Measurements from ENCODE around the gene RPRD1B. TPM values are rescaled to one million over a fixed set of nuclear protein-coding genes. Genes with fewer than 3 reads are reported as not detected.

RPRD1B gene
- total and polyA plus RNA-seq, 2 of the 13 experiments (the other 11 are each of a cell fraction or from before 2014, with no cell fraction given) = 31.1 to 41.5 TPM

DNA sequence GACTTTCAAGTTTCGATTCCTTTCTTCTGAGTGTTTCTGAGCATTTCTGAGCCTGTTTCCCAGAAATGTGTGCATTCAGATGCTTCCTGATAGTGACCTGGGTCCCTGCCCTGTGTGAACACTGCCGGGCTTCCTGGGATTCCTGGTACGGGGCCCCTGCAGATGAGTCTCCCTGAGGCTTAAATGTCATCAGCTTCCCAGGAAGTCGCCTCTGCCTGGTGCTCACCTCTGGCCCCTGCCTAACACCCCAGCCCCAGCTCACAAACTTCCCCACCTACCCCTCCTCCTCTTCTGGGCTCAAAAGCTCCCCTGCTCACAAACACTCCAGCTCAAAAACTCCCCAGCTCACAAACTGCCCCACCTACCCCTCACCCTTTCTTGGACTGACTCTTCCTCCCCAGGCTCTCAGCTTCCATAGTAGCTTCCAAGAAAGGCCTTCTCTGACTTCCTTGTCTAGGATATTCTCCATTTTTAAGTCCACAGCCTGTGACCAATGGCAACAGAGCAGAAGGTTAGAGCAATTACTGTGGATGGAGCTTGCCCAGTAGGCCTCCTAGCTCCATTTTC lies 89.6 kb downstream of the RPRD1B start (continued):
- TF ChIP-seq, protein P1, sequence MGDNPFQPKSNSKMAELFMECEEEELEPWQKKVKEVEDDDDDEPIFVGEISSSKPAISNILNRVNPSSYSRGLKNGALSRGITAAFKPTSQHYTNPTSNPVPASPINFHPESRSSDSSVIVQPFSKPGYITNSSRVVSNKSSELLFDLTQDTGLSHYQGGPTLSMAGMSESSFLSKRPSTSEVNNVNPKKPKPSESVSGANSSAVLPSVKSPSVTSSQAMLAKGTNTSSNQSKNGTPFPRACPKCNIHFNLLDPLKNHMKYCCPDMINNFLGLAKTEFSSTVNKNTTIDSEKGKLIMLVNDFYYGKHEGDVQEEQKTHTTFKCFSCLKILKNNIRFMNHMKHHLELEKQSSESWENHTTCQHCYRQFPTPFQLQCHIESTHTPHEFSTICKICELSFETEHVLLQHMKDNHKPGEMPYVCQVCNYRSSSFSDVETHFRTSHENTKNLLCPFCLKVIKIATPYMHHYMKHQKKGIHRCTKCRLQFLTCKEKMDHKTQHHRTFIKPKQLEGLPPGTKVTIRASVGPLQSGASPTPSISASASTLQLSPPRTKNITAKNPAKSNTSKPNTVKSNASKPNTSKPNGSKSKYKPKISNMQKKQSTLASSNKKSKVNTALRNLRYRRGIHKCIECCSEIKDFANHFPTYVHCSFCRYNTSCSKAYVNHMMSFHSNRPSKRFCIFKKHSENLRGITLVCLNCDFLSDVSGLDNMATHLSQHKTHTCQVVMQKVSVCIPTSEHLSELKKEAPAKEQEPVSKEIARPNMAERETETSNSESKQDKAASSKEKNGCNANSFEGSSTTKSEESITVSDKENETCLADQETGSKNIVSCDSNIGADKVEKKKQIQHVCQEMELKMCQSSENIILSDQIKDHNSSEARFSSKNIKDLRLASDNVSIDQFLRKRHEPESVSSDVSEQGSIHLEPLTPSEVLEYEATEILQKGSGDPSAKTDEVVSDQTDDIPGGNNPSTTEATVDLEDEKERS (CRISPR knock-in tag; IDR thresholded peaks at IDR 0.05) = 0 out of 2 replicates have a peak, but pooled peaks have one; percentile 60
- TF ChIP-seq FOXK1 (CRISPR knock-in tag; IDR thresholded peaks at IDR 0.05; ENCODE audit: borderline replicate concordance, low read depth) (peak; percentile 41; the same call in 1 of the 2 replicates), PATZ1 (CRISPR knock-in tag; IDR thresholded peaks at IDR 0.05) (peak; percentile 63), ZBTB25 (CRISPR knock-in tag; IDR thresholded peaks at IDR 0.05) (0 out of 2 replicates have a peak, but pooled peaks have one; percentile 46), KAT7 (CRISPR knock-in tag; IDR thresholded peaks at IDR 0.05; ENCODE audit: borderline replicate concordance) (0 out of 2 replicates have a peak, but pooled peaks have one; percentile 36), ZNF446 (CRISPR knock-in tag; IDR thresholded peaks at IDR 0.05) (no peak), JARID2 (CRISPR knock-in tag; IDR thresholded peaks at IDR 0.05; ENCODE audit: insufficient replicate concordance) (peak; percentile 60), ZKSCAN5 (CRISPR knock-in tag; IDR thresholded peaks at IDR 0.05) (no peak), PBX2 (CRISPR knock-in tag; IDR thresholded peaks at IDR 0.05) (no peak)
- TF ChIP-seq, protein P2, sequence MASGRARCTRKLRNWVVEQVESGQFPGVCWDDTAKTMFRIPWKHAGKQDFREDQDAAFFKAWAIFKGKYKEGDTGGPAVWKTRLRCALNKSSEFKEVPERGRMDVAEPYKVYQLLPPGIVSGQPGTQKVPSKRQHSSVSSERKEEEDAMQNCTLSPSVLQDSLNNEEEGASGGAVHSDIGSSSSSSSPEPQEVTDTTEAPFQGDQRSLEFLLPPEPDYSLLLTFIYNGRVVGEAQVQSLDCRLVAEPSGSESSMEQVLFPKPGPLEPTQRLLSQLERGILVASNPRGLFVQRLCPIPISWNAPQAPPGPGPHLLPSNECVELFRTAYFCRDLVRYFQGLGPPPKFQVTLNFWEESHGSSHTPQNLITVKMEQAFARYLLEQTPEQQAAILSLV (CRISPR knock-in tag; IDR thresholded peaks at IDR 0.05; ENCODE audit: borderline replicate concordance) = no peak
- TF ChIP-seq, protein P3, sequence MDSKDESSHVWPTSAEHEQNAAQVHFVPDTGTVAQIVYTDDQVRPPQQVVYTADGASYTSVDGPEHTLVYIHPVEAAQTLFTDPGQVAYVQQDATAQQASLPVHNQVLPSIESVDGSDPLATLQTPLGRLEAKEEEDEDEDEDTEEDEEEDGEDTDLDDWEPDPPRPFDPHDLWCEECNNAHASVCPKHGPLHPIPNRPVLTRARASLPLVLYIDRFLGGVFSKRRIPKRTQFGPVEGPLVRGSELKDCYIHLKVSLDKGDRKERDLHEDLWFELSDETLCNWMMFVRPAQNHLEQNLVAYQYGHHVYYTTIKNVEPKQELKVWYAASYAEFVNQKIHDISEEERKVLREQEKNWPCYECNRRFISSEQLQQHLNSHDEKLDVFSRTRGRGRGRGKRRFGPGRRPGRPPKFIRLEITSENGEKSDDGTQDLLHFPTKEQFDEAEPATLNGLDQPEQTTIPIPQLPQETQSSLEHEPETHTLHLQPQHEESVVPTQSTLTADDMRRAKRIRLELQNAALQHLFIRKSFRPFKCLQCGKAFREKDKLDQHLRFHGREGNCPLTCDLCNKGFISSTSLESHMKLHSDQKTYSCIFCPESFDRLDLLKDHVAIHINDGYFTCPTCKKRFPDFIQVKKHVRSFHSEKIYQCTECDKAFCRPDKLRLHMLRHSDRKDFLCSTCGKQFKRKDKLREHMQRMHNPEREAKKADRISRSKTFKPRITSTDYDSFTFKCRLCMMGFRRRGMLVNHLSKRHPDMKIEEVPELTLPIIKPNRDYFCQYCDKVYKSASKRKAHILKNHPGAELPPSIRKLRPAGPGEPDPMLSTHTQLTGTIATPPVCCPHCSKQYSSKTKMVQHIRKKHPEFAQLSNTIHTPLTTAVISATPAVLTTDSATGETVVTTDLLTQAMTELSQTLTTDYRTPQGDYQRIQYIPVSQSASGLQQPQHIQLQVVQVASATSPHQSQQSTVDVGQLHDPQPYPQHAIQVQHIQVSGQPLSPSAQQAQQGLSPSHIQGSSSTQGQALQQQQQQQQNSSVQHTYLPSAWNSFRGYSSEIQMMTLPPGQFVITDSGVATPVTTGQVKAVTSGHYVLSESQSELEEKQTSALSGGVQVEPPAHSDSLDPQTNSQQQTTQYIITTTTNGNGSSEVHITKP (CRISPR knock-in tag; IDR thresholded peaks at IDR 0.05; ENCODE audit: low read depth) = peak; percentile 56; the same call in 1 of the 2 replicates
- TF ChIP-seq, protein P4, sequence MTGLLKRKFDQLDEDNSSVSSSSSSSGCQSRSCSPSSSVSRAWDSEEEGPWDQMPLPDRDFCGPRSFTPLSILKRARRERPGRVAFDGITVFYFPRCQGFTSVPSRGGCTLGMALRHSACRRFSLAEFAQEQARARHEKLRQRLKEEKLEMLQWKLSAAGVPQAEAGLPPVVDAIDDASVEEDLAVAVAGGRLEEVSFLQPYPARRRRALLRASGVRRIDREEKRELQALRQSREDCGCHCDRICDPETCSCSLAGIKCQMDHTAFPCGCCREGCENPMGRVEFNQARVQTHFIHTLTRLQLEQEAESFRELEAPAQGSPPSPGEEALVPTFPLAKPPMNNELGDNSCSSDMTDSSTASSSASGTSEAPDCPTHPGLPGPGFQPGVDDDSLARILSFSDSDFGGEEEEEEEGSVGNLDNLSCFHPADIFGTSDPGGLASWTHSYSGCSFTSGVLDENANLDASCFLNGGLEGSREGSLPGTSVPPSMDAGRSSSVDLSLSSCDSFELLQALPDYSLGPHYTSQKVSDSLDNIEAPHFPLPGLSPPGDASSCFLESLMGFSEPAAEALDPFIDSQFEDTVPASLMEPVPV (CRISPR knock-in tag; IDR thresholded peaks at IDR 0.05) = 0 out of 2 replicates have a peak, but pooled peaks have one; percentile 38
